ENCODE results near the gene XYLT1.
"Not testable (repeated sequence)": the region's sequence is repeated elsewhere in the genome, so short reads cannot be mapped to it uniquely, and the experiment has no call there.

The XYLT1 gene

GRCh38 chr16:17482341-17482740, 11.6 kb upstream of the XYLT1 start:
- not testable (repeated sequence) for DNase-seq

GRCh38 chr16:17481736-17482135, 11.0 kb upstream of the XYLT1 start:
- DNase-seq, result no peak

GRCh38 chr16:17477260-17477545, 6.4 kb upstream of the XYLT1 start:
- not testable (repeated sequence) for DNase-seq

GRCh38 chr16:17476414-17477259, 5.9 kb upstream of the XYLT1 start:
- peak; percentile 41 for DNase-seq

- no peak for DNase-seq
These were observed 4.3 kb upstream of the XYLT1 start for GRCh38 chr16:17475104-17475503.

GRCh38 chr16:17474572-17474971, 3.8 kb upstream of the XYLT1 start:
- no peak for DNase-seq

- no peak for DNase-seq
These were observed 3.3 kb upstream of the XYLT1 start for GRCh38 chr16:17474037-17474436.

- DNase-seq, result no peak
These were observed 1.1 kb upstream of the XYLT1 start for GRCh38 chr16:17471719-17472461.

- no peak for DNase-seq
These were observed 415 bp downstream of the XYLT1 start for GRCh38 chr16:17470182-17470907.

- no peak for DNase-seq
These were observed 999 bp downstream of the XYLT1 start for GRCh38 chr16:17469741-17470181.

- DNase-seq, result no peak
These were observed 1.6 kb downstream of the XYLT1 start for GRCh38 chr16:17469011-17469740.

- no peak for DNase-seq
These were observed 2.1 kb downstream of the XYLT1 start for GRCh38 chr16:17468611-17469010.

GRCh38 chr16:17467923-17468540, 2.7 kb downstream of the XYLT1 start:
- peak; percentile 47 for DNase-seq

- DNase-seq, result no peak
These were observed 3.9 kb downstream of the XYLT1 start for GRCh38 chr16:17466876-17467275.

- DNase-seq, result no peak
These were observed 5.3 kb downstream of the XYLT1 start for GRCh38 chr16:17465460-17465859.

- no peak for DNase-seq
These were observed 7.4 kb downstream of the XYLT1 start for GRCh38 chr16:17463335-17463734.

GRCh38 chr16:17461951-17462729, 8.6 kb downstream of the XYLT1 start:
- DNase-seq, result no peak

GRCh38 chr16:17460890-17461289, 9.9 kb downstream of the XYLT1 start:
- no peak for DNase-seq

- no peak for DNase-seq
These were observed 10.7 kb downstream of the XYLT1 start for GRCh38 chr16:17459903-17460521.

- DNase-seq, result no peak
These were observed 12.8 kb downstream of the XYLT1 start for GRCh38 chr16:17457997-17458396.

- DNase-seq, result no peak
These were observed 13.2 kb downstream of the XYLT1 start for GRCh38 chr16:17457513-17457912.
